Ecto neural progenitor cell (in vitro differentiated cells): ENCODE measurements around the gene GSTT2.

Source experiments
- DNase-seq: peaks from one replicate; pipeline ENCODE4 v3.0.0-alpha.2; 2018; ENCODE audit warnings: low spot score

The GSTT2 gene

DNA sequence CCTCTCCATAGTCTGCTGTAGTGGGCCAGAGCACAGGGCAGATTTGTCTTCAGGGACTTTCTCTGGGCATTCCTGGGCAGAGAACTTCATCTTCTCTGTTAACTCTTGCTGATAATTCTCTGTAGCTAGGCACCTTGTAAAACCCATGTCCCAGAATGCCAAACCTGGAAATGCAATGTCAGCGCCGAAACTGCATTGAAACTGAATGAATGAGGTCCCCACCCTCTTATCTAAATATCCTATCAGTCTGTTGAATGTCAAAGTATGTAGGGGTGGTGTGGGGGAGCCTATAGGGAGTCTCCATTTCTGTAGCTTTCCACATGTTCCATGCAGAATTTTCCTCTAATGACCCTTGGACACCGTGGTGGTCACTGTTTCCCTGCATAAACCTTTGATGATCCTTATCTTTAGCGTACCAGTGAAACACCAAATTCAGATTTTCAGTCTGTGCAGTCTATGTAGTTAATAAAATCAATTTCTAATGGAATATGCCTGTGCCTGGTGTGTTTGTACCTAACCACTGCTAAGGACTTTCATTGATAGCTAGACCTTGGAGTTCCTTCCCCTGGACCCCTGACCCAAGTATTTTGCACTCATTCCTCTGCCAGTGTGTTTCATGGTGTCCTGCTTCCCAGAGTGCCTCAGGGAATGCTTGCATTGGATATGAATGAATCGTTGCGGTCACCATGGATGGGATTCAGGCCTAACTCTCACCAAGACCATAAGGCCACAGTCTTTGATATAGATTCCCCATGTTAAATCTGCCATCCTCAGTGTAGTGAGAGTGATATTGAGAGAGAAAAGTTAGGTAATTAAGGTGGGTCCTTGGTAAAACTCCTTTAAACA lies 28.7 kb downstream of the GSTT2 start:
- DNase-seq: no peak

DNA sequence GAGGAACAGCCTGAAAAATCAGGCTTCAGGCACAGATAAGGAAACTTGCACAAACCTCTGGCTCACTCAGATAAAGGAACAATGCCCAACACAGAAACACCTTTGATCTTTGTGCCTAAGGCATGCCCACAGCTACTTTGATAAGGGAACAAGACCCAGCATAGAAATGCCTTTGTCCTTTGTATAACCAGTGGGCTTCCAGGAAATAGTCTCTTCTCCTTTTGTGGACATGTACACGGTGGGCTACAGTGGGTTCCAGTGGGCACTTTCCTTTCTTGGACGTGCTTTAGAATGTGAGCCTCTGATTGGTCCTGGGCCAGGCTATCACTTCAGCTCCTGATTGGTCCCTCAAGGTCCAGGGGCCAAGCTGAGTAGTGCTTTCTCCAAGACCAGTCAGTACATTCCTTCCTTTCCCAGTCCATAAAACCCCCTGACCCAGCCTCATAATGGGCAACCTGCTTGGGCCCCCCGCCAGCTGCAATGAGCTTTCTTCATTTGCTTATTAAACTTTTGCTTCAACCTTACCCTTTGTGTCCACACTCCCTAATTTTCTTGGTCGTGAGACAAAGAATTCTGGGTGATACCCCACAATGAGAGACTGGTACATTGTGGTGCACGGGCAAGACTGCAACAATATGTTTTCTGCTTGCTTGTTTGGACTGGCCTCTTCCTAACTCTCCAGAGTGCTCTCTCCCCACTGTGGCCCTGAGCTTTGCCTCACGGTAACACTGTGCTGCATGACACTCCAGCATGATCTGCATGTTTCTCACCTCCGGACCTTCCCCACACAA lies 29.5 kb downstream of the GSTT2 start:
- no peak for DNase-seq

DNA sequence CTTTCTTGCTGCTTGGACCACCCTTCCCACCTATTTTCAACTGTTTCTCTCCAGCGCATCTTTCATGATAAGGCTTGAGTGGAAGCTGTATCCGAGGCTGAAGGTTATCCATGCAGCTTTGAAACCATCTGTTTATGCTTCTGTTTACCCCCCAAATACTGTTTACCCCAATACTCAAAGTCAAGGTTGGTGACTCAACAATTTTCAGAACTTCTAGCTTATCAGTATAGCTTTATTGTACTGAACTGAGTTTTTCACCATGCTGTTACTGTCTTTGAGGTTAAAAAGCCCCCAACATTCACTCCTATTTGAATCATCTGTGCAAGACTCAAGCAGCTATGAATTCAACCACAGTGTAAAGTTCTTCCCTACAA lies 30.1 kb downstream of the GSTT2 start:
- no peak for DNase-seq

DNA sequence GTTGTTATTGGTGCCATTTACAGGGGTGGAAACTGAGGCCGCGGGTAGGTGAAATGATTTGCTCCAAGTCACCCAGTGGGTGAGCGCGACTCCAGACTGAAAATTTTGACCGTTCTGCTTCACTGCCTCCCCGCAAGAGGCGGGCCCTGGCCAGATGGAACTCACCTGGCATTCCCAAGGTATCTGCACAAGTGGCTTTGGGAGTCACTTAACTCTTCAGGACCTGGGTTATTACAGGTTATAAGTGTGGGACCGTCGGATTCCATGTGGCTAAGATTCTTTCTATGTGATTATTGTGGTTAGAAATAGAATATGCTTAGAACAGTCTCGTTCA lies 31.8 kb downstream of the GSTT2 start:
- DNase-seq: no peak

DNA sequence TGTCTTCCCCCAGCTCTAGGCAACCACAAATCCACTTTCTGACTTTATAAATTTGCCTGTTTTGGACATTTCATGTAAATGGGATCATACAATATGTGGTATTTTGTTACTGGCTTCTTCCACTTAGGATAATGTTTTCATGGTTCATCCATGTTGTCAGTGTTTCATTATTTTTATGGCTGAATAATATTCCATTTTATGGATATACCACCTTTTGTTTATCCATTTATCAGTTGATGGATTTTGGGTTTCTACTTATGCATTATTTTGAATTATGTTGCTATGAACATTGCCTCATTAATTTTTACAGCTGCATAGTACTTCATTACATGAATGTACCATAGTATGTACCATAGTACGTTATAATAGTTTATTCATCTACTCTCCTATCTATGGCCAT lies 36.2 kb downstream of the GSTT2 start:
- no peak for DNase-seq

DNA sequence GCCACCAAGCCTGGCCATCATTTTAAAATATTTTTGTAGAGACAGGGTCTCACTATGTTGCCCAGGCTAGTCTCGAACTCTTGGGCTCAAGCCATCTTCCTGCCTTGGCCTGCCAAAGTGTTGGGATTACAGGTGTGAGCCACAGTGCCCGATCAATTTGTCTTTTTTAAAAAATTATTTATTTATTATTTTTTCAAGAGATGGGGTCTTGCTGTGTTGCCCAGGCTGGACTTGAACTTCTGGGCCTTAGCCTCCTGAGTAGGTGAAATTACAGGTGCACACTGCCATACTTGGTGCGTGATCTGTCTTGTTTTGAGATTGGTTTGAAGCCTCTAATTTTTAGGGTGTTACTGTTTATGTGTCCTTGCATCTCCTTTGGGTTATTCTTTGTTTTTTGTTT lies 41.4 kb downstream of the GSTT2 start:
- no peak for DNase-seq

DNA sequence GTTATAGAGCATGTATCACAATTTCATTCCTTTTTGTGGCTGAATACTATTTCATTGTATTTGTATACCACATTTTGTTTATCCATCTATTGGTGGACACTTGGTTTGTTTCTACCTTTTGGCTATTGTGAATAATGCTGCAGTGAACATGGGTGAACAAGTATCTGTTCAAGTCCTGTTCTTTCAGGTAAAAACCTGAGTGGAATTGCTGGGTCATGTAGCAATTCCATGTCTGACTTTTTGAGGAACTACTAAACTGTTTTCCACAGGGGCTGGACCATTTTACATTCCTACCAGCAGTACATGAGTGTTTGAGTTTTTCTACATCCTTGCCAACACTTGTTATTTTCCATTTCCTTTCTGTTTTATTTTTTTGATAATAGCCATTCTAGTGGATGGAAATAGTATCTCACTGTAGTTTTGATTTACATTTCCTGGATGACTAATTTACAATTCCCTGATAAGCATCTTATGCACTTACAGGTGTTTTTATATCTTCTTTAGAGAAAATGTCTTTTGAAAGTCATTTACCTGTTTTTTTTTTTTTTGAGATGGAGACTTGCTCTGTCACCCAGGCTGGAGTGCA lies 43.4 kb downstream of the GSTT2 start:
- no peak for DNase-seq

DNA sequence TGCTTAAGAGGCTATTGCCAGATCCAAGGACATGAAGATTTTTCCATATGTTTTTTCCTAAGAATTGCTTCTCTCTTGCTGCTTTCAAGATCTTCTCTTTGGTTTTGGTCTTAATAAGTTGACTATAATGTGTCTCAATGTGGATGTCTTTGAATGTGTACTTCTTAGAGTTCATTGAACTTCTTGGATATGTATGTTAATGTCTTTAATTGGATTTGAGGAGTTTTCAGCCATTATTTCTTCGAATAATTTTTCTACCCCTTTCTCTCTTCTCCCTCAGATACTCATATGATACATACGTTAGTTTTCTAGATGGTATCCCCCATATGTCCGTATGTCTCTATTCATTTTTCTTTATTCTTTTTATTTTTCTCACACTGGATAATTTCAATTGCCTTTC lies 44.4 kb downstream of the GSTT2 start:
- DNase-seq: no peak

DNA sequence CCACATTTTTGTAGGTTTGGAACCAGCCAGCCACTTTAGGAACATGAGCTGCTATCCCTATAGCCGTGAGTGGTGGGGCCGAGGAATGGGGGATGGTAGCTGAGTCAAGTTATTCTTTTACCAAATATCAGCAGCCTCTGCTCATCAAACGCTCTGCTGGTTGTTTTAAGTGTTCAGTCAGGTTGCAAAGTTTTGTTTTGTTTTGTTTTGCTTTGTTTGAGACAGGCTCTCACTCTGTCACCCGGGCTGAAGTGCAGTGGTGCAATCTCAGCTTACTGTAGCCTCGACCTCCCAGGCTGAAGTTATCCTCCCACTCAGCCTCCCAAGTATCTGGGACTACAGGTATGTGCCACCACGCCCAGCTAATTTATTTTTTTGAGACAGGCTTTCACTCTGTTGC lies 45.5 kb downstream of the GSTT2 start:
- DNase-seq: no peak

DNA sequence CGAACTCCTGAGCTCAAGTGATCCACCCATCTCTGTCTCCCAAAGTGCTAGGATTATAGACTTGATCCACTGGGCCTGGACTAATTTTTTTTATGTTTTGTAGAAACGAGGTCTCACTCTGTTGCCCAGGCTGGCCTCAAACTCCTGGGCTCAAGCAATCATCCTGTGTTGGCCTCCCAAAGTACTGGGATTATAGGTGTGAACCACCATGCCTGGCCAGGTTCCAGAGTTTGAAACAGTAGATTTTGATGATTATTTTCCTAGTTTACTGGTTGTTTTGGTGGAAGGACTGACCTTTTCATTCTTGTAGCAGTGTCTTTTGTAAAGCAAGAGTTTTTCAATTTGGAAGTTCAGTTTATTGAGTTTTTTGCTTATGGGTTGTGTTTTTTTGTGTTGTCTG lies 46.1 kb downstream of the GSTT2 start:
- no peak for DNase-seq

DNA sequence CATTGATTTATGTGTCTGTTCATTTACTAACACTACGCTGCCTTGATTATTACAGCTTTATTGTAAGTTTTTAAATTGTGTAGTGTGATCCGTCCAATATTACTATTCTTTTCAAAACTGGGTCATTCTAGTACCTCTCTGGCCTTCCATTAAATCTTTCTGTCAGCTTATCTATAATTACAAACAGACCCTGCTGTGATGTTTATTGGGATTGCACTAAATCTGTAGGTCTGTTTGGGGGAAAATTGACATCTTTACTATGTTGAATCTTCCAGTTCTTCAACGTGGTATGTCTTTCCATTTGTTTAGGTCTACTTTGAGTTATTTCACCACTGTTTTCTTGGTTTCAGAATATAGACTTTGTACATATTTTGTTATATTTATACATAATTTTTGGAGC lies 46.8 kb downstream of the GSTT2 start:
- DNase-seq: no peak

DNA sequence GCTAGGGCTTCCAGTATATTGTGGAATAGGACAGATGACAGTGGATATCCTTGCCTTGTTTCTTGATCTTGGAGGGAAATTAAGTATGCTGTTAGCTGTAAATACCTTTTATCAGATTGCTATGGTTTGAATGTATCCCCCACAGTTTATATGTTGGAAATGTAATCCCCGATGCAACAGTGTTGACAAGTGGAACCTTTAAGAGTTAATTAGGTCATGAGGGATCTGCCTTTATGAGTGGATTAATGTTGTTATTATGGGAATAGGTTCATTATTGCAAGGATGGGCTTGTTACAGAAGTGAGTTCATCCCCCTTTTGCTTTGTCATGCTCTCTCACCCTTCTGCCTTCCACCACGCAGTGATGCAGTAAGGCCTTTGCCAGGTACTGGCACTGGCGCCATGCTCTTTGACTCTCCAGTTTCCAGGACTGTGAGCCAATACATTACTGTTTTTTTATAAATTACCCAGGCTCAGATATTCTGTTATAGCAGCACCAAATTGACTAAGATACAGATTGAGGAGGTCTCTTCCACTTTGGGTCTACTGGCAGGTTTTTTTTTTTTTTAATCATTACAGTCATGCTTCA lies 47.5 kb downstream of the GSTT2 start:
- DNase-seq: no peak

DNA sequence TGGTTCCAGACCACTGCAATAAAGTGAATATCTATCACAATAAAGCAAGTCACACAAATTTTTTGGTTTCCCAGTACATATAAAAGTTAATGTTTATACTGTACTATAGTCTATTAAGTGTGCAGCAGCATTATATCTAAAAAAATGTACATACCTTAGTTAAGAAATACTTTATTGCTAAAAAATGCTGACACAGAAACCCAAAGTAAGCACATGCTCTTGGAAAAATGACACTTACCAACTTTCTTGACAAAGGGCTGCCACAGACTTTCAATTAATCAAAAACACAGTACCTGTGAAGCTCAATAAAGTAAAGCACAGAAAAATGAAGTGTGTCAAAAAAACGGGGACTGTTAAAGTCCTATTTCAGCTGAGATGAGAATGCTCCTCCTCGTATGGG lies 48.1 kb downstream of the GSTT2 start:
- no peak for DNase-seq

DNA sequence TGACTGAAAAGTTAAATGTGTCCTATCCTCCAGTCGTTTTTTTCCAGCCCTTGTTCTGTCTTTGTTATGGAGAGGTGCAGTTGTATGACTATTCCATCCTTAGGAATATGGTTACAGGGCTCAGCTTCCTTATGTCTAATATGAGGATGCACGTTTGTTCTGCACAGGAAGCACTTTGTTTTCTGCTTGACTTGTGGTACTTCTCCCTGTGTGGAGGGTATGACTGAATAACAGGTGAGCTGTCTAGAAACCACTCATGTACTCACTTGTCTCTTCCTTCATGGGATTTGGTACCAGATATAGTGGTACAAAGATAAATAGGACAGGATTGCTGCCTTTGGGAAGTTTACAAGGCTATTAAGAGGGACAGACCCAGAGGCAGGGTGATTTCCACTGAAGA lies 48.6 kb downstream of the GSTT2 start:
- no peak for DNase-seq

DNA sequence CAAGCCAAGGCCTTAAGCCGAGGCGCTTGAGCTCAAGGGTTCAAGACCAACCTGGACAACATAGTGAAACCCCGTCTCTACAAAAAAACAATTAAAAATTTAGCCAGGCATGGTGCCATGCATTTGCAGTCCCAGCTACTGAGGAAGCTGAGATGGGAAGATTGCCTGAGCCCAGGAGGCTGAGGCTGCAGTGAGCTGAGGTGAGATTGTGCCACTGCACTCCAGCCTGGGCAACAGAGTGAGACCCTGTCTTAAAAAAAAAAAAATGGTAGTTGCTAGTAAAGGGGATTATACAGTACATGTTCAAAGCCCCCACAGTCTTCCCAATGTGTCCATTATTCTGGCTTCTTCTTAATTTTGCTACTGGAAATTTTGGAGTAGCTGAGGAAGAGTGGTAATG lies 49.4 kb downstream of the GSTT2 start:
- no peak for DNase-seq

DNA sequence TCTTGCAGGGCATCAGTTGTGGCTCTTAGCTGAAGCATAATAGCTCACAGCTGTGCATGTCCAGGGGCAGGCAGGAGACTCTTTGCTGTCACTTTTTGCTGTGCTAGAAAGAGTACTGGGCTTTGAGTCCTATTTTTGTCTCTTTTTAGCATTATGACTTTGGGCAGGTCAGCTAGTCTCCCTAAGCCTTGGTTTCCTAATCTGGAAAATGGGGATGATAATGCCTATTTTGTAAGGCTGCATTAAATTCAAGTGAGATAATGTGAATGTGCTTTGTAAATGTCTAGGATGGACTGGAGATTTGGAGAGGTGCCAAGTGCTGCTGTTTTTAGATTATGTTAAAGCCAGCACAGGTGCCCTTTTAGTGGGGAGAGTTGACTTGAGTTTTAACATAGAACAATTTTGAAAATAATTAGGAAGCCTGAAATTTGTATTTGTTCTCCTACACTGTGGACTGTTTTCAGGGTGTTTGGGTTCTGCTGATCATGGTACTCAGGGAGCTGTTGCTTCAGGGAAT lies 50.3 kb downstream of the GSTT2 start:
- DNase-seq: no peak
